ENCODE measurements around the gene TFDP1.
"Not testable (repeated sequence)": the region's sequence is repeated elsewhere in the genome, so short reads cannot be mapped to it uniquely, and the experiment has no call there.

Gene TFDP1

DNA sequence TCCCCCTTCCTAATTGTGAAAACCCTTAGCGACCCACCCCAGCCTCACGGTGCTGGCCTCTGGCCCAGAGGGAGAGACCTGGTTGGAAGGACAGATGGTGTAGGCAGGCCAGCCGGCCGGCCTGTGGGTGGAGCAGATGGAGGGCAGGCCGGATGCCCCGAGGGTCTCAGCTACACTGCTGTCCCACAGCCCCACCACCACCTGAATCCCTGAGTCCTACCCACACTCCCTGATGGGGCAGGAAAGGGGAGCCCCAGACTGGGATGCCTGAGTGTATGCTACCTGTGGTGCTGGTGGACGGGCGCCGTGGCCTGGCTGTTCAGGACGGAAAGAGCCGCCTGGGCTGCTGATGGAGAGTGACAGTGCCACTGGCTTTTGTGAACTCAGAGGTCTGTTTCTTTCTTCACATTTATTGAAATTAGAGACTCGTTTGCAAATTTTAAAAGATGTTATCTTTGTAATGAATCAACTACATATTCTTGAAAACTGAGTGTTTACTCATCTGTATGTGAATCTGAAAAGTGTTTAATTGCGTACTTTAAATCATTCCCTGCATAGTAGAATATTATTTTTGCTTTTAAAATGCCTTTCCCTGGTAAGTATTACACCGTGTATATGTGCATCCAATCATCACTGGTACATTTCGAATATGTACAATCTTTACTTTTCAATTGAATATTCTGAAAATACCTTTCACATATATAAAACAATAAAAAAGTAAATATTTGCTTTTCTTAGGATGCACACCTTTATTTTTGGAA lies 35.7 kb downstream of the TFDP1 start:
- no peak for DNase-seq

DNA sequence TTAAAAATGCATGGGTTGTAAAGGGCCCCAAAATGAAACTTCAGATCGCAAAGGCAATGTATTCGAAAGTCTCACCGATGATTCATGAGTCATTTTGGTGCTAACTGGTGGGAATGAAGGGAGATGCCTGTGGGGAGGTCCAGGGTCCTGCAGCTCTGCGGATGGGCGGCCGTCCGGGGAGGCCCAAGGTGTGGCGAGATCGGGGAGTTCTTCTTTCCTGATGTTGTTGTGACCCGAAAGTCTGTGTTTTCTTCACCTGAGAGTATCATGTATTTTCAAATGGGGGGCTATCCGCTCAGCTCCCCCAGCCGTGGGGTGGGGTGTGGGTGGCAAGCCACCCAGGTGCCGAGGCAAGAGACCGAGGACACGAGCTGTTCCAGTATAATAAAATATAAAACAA lies 36.5 kb downstream of the TFDP1 start:
- no peak for DNase-seq

DNA sequence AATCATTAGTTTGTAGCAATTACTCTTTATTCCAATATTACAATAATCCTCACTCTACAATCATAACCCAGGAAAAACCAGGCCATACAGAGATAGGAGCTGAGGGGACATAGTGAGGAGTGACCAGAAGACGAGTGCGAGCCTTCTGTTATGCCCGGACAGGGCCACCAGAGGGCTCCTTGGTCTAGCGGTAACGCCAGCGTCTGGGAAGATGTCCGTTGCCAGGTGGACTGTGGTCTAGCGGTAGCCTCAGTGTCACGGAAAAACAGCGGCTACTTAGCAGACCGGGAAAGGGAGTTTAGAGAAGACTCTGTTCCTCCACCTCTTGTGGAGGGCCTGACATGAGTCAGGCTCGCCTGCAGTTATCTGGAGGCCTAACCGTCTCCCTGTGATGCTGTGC lies 36.9 kb downstream of the TFDP1 start:
- not testable (repeated sequence) for DNase-seq

DNA sequence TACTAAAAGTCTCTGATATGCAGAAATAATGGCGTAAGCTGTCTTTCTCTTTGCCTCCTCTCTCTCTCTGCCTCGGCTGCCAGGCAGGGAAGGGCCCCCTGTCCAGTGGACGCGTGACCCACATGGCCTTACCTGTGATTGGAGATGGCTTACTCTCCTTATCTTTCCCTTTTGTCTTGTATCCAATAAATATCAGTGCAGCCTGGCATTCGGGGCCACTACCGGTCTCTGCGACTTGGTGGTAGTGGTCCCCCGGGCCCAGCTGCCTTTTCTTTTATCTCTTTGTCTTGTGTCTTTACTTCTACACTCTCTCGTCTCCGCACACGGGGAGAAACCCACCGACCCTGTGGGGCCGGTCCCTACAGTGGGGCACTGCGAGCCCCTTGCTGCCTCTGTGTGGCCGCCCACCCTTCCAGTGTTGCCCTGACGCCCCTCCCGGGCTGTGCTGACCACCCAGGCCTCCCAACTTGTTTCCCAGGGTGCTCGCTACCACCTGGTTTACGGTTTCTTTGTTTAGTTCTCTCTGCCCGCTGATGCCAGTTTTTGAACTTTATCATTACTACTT lies 37.5 kb downstream of the TFDP1 start:
- not testable (repeated sequence) for DNase-seq

DNA sequence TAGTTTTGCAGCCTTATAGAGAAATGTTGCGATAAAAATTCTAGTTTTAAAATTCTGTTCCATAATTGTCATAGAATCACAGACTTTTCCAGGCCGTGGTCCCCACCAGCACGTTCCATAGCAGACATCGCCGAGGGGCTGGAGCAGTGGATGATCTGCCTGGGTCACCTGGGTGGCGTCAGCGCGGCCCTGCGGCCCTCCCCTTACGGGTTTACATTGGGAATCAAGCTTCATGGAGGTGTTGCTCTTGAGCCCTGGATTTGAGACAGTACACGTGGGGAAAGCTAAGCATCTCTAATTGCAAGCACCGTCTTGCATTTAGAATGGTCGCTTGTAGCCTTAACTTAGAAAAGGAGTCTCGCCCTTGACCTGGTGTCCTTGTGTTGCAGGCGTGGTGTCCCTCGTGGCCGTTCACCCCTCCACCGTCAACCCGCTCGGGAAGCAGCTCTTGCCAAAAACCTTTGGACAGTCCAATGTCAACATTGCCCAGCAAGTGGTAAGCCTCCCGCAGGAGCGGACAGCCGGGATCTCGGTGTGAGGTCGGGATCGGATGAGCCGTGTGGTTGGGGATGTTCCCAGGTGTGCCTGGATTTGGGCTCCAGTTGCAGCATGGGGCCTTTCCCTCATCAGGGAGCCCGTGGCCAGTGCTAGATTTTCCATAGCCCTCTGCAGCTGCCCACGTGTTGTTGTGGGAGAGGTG lies 38.4 kb downstream of the TFDP1 start:
- DNase-seq, result no peak

DNA sequence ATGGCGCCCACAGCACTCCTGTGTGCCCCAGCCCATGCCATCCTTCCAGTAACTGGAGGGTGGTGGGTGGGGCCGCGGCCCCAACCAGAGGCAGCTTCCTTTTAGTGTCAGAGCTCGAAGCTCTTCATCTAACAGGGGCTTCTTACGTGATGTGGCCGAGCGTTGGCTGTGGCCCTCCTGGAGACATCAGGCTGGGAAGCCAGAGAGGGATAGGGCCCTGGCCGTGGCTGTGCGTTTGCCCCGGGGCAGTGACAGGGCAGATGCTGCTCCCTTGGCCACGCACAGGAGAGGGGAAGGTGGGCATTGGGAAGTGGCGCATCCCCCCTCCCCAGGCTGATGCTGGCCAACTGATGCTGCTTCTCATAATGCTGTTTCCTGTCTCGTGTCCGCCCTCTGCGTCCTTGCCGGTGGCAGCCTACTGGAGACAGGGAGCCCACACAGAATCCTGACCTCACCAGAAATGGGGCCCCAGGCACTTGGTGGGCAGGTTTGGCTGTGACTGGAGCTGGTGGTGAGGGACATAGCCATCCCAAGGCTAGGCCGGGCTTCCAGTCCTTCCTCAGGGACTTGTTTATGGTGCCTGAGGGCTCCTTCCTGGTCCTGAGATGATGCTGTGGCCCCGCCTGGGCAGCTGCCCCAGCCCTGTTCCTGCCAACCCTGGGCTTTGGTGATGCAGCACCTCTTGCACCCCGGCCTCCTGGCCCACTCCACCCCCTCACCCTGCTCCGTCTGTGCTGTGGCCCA lies 39.1 kb downstream of the TFDP1 start:
- no peak for DNase-seq

DNA sequence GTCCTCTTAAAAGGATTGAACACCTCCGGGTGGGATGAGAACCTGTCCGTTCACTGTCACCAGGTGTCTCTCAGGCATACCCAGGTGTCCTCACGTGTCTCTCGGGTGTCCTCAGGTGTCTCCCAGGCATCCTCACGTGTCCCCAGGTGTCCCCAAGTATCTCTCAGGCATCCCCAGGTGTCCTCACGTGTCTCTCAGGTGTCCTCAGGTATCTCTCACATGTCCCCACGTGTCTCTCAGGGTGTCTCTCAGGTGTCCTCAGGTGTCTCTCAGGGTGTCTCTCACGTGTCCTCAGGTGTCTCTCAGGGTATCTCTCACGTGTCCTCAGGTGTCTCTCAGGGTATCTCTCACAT lies 39.7 kb downstream of the TFDP1 start:
- DNase-seq, result no peak

DNA sequence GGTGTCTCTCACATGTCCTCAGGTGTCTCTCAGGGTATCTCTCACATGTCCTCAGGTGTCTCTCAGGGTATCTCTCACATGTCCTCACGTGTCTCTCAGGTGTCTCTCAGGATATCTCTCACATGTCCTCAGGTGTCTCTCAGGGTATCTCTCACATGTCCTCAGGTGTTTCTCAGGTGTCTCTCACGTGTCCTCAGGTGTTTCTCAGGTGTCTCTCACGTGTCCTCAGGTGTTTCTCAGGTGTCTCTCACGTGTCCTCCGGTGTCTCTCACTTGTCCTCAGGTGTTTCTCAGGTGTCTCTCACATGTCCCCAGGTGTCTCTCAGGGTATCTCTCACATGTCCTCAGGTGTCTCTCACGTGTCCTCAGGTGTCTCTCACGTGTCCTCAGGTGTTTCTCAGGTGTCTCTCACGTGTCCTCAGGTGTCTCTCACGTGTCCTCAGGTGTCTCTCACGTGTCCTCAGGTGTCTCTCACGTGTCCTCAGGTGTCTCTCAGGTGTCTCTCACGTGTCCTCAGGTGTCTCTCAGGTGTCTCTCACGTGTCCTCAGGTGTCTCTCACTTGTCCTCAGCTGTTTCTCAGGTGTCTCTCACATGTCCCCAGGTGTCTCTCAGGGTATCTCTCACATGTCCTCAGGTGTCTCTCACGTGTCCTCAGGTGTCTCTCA lies 40.2 kb downstream of the TFDP1 start:
- not testable (repeated sequence) for DNase-seq

DNA sequence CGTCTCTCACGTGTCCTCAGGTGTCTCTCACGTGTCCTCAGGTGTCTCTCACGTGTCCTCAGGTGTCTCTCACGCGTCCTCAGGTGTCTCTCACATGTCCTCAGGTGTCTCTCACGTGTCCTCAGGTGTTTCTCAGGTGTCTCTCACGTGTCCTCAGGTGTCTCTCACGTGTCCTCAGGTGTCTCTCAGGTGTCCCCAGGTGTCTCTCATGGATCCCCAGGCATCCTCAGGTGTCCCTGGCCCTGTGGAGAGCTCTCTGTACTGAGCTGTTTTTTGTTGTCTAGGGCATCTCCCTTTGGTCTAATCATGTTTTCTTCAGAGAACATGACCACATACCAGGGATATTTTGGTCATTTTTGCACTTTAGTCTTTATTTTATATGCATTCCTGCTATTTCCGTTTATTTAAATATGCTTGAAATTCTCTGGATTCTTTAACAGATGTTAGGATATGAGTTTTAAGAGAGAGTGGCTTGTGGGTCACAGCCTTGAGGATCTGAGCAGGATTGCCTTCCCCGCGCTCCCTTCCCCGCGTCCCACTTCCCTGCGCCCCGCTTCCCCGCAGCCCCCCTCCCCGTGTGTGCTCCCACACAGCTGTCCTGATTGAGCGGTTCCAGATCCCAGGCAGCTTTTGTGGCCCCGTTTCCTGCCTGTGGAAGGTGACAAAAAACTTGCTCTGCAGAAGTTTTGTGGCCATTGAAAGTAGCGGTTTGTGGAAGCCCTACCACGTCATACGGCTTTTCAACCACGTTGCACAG lies 41.6 kb downstream of the TFDP1 start:
- DNase-seq, result no peak

DNA sequence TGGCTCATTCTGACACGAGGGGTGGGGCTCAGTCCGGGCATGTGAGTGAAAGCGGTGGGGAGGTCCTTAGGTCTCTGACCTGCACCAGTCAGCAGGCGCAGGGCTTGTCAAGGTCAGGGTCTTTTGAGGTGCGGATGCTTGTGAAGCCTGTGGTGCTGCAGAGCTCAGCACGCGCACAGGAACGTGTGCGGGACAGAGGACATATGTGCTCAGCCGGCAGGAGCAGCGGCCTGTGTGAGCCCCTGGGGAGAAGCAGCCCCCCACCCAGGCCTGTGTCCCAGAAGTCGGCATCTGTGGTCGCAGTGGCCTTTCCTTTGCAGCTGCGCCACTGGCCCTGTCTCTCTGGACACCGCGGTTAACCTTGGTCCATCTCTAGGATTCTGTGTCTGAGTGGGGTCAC lies 42.6 kb downstream of the TFDP1 start:
- DNase-seq, result no peak

DNA sequence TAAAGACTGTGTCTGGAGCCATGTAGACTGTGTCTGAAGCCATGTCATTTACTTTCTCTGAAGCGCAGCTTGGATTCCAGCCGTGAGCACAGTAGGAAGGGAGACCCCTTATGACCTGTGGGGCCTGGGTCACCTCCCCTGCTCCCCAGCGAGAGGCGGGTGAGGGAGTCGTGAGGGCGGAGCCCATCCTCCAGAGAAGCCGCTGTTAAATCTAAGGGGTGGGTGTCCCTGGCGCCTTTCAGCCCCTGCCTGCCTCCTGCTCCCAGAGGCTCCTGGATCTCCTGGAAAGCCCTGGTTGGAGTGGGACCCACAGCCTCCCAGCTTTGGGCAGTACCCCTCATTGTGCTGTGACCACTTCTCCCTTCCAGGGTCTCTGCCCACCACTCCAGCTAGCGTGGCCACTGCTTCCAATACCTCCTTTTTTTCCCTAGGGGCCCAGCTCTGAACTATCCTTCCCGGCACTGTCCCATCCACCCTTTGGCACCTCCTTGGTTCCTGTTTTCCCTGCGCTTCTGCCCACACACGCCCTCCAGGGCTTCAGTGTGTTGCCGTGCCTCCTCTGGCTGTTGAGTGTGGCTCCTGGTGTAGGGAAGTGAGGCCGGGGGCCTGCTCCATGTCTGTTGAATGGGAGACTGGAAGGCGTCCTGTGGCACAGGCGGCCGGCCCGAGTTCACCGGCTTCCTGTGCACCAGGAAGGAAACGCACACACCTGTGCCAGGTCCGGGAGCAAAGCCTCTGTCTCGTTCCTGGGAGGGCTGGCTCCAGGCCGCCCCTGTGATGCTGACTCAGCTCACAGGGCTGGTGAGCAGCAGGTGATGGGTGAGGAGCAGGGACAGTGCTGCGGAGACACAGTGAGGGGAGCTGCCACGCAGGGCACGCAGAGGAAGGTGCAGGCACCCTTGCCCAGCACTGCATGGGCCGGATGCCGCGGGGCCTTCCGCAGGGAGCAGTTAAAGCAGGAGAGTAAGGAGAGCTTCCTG lies 44.0 kb downstream of the TFDP1 start:
- DNase-seq, result no peak

DNA sequence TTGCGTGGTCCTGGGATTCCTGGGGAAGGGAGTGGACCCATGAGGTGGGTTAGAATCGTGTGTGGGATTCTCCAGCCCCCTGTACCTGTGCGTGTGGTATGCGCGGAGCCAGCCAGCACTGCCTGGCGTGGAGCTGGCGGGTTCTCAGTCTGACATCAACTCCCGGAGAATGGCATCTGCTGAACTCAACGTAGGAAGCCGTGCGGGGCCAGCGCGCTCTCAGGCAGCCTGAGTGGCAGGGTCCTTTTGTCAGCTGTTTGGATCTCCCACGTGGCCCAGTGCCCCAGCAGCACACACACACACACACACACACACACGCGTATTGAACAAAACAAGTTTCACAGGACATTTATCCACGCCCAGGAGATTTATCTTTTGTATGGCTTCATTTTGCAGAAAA lies 45.3 kb downstream of the TFDP1 start:
- no peak for DNase-seq

DNA sequence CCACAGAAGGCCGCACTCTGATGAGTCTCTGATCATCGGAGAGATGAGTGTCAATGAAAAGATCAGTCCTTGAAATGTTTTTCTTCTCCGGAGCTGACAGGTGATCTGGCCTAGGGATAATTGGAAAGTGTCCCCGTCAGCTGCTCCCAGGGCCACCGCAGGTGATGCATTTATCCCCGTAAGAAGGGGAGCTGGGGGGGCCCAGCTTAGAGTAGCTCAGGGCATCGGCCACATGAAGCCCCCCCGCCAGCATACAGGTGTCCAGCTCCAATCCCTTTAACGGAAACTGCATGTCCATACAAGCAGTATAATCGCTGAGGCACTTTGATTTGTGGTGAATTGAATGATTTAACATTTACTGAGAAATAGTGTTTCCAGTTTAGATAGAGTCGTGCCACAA lies 45.7 kb downstream of the TFDP1 start:
- DNase-seq, result no peak

DNA sequence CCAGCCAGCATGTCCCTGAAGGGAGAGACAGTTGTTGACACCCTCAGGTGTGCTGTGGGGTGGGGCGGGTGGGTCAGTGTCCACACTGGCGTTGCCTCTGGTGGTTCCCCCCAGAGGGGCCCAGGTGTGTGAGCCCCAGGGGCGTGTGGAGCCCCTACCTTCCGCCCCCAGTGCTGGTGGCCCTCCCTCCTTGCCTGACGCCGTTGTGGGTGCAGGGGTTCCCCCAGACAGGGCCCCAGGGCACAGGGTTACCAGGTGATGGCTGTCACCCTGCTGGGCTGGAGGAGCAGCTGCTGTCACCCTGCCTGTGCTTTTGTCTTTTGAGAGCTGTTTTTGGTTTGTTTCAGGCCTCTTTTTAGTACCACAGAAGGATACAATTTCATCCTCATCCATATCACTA lies 46.3 kb downstream of the TFDP1 start:
- DNase-seq, result no peak

DNA sequence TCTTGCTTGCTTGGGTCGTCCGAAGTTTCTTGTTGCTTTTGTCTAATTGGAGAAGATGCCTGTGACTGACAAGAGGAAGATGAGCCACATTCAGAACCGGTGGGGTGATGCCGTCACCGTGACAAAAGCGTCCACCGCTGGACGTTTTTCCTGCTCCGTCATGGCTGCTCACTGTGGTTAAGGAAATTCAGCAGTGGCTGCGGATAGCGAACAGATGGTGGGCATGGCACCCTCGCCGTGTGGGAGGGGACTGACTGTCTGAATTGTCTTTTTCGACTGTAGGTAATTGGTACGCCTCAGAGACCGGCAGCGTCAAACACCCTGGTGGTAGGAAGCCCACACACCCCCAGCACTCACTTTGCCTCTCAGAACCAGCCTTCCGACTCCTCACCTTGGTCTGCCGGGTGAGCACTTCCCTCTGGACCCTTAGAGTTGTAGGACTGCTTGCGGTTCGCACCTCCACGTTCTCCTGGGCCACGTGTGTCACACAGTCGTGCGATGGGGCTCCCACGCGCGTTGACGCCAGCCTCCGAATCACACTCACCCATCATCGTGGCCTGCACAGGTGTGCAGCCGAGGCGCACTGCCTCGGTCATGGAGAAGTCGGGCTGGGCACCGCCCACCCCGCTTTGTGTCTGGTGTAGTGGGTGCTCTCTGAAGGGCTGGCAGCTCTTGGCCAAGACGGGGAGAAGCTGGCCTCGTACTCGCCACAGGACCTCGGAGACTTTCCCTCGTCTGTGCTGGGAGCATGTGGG lies 47.0 kb downstream of the TFDP1 start:
- DNase-seq, result no peak

DNA sequence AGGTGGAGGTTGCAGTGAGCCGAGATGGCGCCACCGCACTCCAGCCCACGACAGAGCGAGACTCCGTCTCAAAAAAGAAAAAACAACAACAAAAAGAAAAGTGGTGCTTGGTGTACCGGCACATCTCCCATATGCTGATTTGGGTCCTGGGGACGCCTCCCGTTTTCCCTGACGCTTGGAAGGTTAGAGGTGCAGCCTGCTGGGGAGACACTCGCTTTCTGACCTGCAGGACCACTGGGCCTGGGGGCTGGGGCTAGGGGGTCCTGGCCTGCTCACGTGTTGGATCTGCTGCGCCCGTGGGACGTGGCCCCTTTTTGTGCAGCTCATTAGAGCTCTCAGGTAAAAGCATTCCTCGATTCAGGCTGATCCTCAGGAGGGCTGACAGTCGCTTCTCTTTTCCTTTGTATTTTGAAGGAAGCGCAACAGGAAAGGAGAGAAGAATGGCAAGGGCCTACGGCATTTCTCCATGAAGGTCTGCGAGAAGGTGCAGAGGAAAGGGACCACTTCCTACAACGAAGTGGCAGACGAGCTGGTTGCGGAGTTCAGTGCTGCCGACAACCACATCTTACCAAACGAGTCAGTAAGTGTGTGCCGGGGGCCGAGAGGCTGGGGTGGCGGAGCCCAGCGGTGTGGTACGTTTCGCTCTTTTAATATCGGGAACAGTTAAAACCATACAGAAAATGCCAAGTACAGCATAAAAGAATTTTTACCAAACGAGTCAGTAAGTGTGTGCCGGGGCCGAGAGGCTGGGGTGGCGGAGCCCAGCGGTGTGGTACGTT lies 48.3 kb downstream of the TFDP1 start:
- DNase-seq, result no peak

DNA sequence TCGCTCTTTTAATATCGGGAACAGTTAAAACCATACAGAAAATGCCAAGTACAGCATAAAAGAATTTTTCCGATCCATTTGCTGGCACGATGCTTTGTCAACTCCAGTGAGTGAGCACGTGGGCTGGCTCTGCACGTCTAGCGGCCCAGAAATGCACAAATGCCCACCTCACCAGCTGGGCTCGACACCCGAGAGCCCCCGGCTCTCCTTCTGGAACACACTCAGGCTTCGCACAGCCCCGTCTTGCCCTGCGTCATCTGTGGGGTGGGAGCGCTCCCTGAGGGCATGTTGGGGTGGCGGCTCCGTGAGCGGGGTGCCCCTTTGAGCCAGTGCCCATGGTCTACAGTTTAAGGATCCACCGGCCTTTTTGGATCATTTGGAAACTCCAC lies 48.9 kb downstream of the TFDP1 start:
- DNase-seq, result no peak

DNA sequence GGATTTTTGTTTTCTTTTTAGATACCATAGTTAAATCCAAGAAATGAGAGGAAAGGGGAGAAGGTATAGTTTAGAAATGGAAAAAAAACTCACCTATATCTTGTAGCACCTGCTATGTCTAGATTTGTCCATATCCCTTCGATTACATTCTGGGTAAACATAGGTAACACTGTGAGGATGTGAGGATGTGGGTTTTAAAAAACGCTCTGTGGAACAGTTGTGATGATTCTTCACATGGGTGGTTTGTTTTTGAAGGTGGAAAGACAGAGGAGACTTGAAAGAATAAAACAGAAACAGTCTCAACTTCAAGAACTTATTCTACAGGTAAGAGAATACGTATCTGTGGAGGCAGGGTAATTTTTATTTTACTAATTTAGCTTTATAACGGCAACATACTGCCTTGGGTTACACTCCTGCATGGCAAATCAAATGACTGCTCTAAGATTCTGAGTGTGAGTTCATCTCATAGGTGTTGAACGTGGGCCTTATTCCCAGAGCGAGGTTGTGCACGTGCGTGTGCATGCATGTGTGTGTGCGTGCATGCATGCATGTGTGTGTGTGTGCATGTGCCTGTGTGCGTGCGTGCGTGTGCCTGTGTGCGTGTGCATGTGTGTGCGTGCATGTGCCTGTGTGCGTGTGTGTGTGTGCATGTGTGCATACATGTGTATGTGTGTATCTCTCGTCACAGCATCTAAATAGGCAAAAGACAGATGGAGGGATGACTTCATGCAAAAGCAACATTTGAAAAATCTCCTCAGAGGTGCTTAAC lies 49.9 kb downstream of the TFDP1 start:
- no peak for DNase-seq

DNA sequence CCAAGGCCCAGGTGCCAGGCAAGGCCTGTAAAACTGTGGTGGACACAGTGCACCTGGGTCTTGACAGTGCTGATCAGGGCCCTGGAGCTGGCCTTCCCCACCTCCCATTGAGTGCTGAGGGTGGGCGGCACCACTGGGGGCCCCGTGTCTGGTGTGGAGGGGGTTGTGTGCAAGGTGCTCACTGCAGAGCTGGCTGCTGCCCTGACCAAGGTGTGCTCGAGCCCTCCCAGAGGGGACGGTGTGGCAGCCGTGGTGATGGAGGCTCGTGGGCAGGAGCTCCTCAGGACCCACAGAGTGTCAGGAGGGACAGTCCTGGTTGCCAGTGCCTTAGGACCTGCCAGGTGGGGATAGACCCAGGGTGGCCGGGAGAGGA lies 50.5 kb downstream of the TFDP1 start:
- DNase-seq, result no peak
